Heart left ventricle (tissue), 16 donors: ENCODE measurements around the gene CNBP. TPM values are rescaled to one million over a fixed set of nuclear protein-coding genes. Genes with fewer than 3 reads are reported as not detected.

Experiments
- ATAC-seq, 4 donors: fragments of 200-7000 bp; cut with Tn5 transposase; one replicate each; pipeline ENCODE4 v1.9.1; 2020 to 2022; ENCODE audit warnings: moderate library complexity in 4 of 4, mild to moderate bottlenecking in 3 of 4, moderate number of reproducible peaks in 1 of 4
- DNase-seq, 5 donors: peaks; one replicate each; pipeline ENCODE4 v3.0.0-alpha.2; 2020
- H3K27ac ChIP-seq, 12 donors: fragments of 200-600 bp; sonication (generic) in 4 of 12; one replicate each; pipeline versions ENCODE4 v1.5.0 to v1.8.0; 2016 to 2022; ENCODE audit warnings: mild to moderate bottlenecking in 2 of 12
- H3K27me3 ChIP-seq, 9 donors: fragments of 200-600 bp; sonication (generic) in 2 of 9; one replicate each; pipeline versions ENCODE4 v1.5.1 to v1.8.0; 2016 to 2022; ENCODE audit warnings: mild to moderate bottlenecking in 3 of 9
- H3K36me3 ChIP-seq, 9 donors: fragments of 200-600 bp; sonication (generic) in 2 of 9; one replicate each; pipeline versions ENCODE4 v1.5.0 to v1.8.0; 2018 to 2022; ENCODE audit warnings: mild to moderate bottlenecking in 2 of 9
- H3K4me1 ChIP-seq, 12 donors: fragments of 200-600 bp; sonication (generic) in 4 of 12; one replicate each; pipeline versions ENCODE4 v1.5.0 to v1.8.0; 2016 to 2022; ENCODE audit warnings: mild to moderate bottlenecking in 3 of 12
- H3K4me3 ChIP-seq, 12 donors: fragments of 200-600 bp; sonication (generic) in 4 of 12; one replicate each; pipeline versions ENCODE4 v1.5.0 to v1.8.0; 2017 to 2022; ENCODE audit warnings: mild to moderate bottlenecking in 9 of 12, moderate library complexity in 4 of 12
- H3K9me3 ChIP-seq, 12 donors: fragments of 200-600 bp; sonication (generic) in 4 of 12; one replicate each; pipeline versions ENCODE4 v1.5.0 to v1.8.0; 2016 to 2022; ENCODE audit warnings: mild to moderate bottlenecking in 1 of 12
- CTCF ChIP-seq, 12 donors: fragments of 200-600 bp; sonication (generic) in 4 of 12; IDR thresholded peaks; one replicate each; pipeline versions ENCODE4 v1.5.0 to v1.8.0; 2018 to 2022; ENCODE audit warnings: antibody characterized with exemption in 12 of 12, mild to moderate bottlenecking in 5 of 12
- POLR2A ChIP-seq, 2 donors: fragments of 450-650 bp; IDR thresholded peaks; one replicate each; pipeline ENCODE4 v1.6.1; 2017; ENCODE audit warnings: antibody characterized with exemption in 2 of 2, mild to moderate bottlenecking in 2 of 2, moderate library complexity in 2 of 2
- WGBS, 4 donors: extraction: QIAGEN DNeasy Blood & Tissue Kit in 2 of 4; methylation state at CpG; one replicate each; pipeline versions ENCODE4 v1.1.5 to v1.1.7; 2013 to 2018; 5-methylcytosine and 5-hydroxymethylcytosine counted together
- intact Hi-C, 10 donors: fragments of 100-400 bp; cut with DNase I; formaldehyde crosslinking; loops; one replicate each; pipeline versions ENCODE4 v1.11.1 to v1.14.2; 2022
- long read RNA-seq, 3 donors: library from polyadenylated mRNA; unstranded; transcript quantifications; one replicate each; pipeline ENCODE4 v2.0.0, GENCODE V29; 2020 to 2021
- polyA plus RNA-seq, 2 donors: library from polyadenylated mRNA; stranded (reverse); fragments of 200-250 nt; gene quantifications; one replicate each; pipeline ENCODE4 v1.2.3, GENCODE V29; 2013
- total RNA-seq, 9 donors: library from RNA; depleted of rRNA in 2 of 9; stranded (reverse); fragments of >200 nt in 2 of 9; fragmentation: NEBNext Ultra II Directional in 3 of 9; extraction: Animal tissue kit (Norgen Biotek cat#: 25700) in 3 of 9; gene quantifications; one replicate each; pipeline versions ENCODE4 v1.1.0 to v1.2.4, GENCODE V29; 2016 to 2023
- donor health status: ischemic (EF 13 %, LVEDD 7.1; RV severe dilation, severe dysfunction).
- donor health status: healthy with polysubstance abuse.
- donor health status: DM: no; HTN: yes; CAD: no.
- donor health status: DM: no; HTN: no; CAD: no.
- donor health status: ischemic (EF 25% LVEDD 6.9; RV normal size, moderate dysfunction).
- donor health status: ischemic (EF 25% LVEDD 5.7; RV mildly dilated, moderate dysfunction).
- donor health status: healthy.
- donor health status: DM: yes; HTN: yes; CAD: no.
- donor health status: ischemic (EF 35%, LVEDD 5.7; RV mildly dilated, moderate dysfunction).
- donor health status: nonischemic (EF 11% LVEDD 7.7; RV severe dilation, severe dysfunction).
- donor health status: DM: yes; HTN: yes; CAD: no.
- donor health status: PGD.
- donor health status: ischemic (EF 29% LVEDD 5.4; RV normal size, mild dysfunction).
- donor health status: nonischemic (EF 23%, LVEDD 6.1; RV moderate dilation, normal function).

Gene CNBP
- 100 to 1,000 TPM; 388 to 743 (median 512) TPM for total RNA-seq
- polyA plus RNA-seq = 100 to 1,000 TPM; 376 to 501 TPM
- long read RNA-seq, donor 1, transcript CNBP-207 (5 exons, 1,626 nt) = minor isoform, 260 of 936 reads
- long read RNA-seq, donor 1, transcript CNBP-208 (5 exons, 1,549 nt) = minor isoform, 18 of 936 reads
- long read RNA-seq, donor 1, transcript CNBP-201 (5 exons, 1,664 nt) = major isoform, 336 of 936 reads
- long read RNA-seq, donor 1, transcript CNBP-204 (5 exons, 1,641 nt) = minor isoform, 121 of 936 reads
- long read RNA-seq, donor 1, partial matches to known transcripts = 30 of 936 reads
- long read RNA-seq, donor 1, other reads (novel, unspliced or antisense) = 161 of 936 reads
- long read RNA-seq, donor 2, transcript CNBP-207 (5 exons, 1,626 nt) = minor isoform, 1,384 of 4,584 reads
- long read RNA-seq, donor 2, transcript CNBP-201 (5 exons, 1,664 nt) = major isoform, 1,593 of 4,584 reads
- long read RNA-seq, donor 2, transcript CNBP-204 (5 exons, 1,641 nt) = minor isoform, 639 of 4,584 reads
- long read RNA-seq, donor 2, transcript CNBP-208 (5 exons, 1,549 nt) = minor isoform, 79 of 4,584 reads
- long read RNA-seq, donor 2, partial matches to known transcripts = 87 of 4,584 reads
- long read RNA-seq, donor 2, other reads (novel, unspliced or antisense) = 723 of 4,584 reads
- long read RNA-seq, donor 3, transcript CNBP-204 (5 exons, 1,641 nt) = minor isoform, 60 of 529 reads
- long read RNA-seq, donor 3, transcript CNBP-207 (5 exons, 1,626 nt) = minor isoform, 158 of 529 reads
- long read RNA-seq, donor 3, transcript CNBP-208 (5 exons, 1,549 nt) = minor isoform, 12 of 529 reads
- long read RNA-seq, donor 3, transcript CNBP-201 (5 exons, 1,664 nt) = major isoform, 187 of 529 reads
- long read RNA-seq, donor 3, partial matches to known transcripts = 10 of 529 reads
- long read RNA-seq, donor 3, other reads (novel, unspliced or antisense) = 96 of 529 reads

GRCh38 chr3:129183569-129184395 lies at the start of gene CNBP:
TSS of gene CNBP (minus strand) at chr3:129183896. CDS start at chr3:129171757, 12,139 bp downstream.
- Histone ChIP-seq H3K9me3 (no peaks in the 10 kb centered on the region), H3K27ac (peak within 1 kb of the TSS; percentile 92 to 100 (median 98)), H3K36me3 (peaks cover 0 to 18% (median 9%) of the 10 kb centered on the region in 9 donors), H3K27me3 (no peaks in the 10 kb centered on the region), H3K4me1 (peaks cover 10 to 68% (median 45%) of the 10 kb centered on the region in 12 donors), H3K4me3 (peak within 1 kb of the TSS; percentile 66 to 99 (median 88))
- 0% methylated on average over 14 to 83 of the region's 83 CpGs for WGBS, 4 donors
- DNase-seq (peak; percentile 95 to 97 (median 95)), ATAC-seq (peak; percentile 97 to 99 (median 98))
- TF ChIP-seq CTCF (IDR thresholded peaks at IDR 0.05) = no peak
- TF ChIP-seq POLR2A (IDR thresholded peaks at IDR 0.05) = peak; percentile 76 to 99
- intact Hi-C loops = loop anchor here in 8 of 10 donors (1.0 to 5.0 kb wide), 6 partner anchors 21 to 64 kb away; partner anchors contain the start of genes COPG1 (in 5 of the 8) and RAB43 (in 1 of the 8)

- no peak for DNase-seq
- intact Hi-C loops = no loop called here
- Histone ChIP-seq H3K4me3 (peak overlapping the region in 1 of 12 donors; percentile 35), H3K27me3 (no peaks in the 10 kb centered on the region), H3K9me3 (no peaks in the 10 kb centered on the region), H3K36me3 (no peaks in the 10 kb centered on the region), H3K4me1 (peaks cover 6 to 89% (median 31%) of the 10 kb centered on the region in 12 donors), H3K27ac (peak overlapping the region in 2 of 12 donors; percentile 29 to 93)
- no peak for ATAC-seq
- TF ChIP-seq POLR2A (IDR thresholded peaks at IDR 0.05) (no peak), CTCF (IDR thresholded peaks at IDR 0.05) (no peak)
- WGBS, 4 donors = 84 to 90% (median 86%) methylated on average over 10 of the region's 10 CpGs
Observed at GRCh38 chr3:129231331-129232119, 47.8 kb upstream of the CNBP start.

DNA sequence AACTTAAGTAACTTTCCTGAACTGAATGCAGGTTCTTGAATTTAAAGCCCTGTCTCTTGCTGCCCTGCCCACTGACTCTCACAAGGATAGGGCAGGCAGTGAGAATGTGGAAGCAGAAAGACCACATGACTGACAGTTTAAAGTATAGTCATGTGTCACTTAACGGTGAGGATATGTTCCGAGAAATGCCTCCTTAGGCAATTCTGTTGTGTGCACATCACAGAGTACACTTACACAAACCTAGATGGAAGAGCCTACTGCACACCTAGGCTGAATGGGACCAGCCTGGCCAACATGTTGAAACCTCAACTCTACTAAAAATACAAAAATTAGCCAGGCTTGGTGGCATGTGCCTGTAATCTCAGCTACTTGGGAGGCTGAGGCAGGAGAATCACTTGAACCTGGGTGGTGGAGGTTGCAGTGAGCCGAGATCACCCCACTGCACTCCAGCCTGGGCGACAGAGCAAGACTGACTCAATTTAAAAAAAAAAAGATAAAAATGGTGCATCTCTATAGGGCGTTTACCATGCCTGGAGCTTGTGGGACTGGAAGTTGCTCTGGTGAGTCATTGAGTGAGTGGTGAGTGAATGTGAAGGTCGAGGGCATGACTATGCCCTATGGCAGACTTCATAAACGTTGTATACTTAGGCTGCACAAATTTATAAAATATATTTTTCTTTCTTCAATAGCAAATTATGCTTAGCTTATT lies 46.8 kb upstream of the CNBP start:
- no peaks in the 10 kb centered on the region for H3K36me3 ChIP-seq
- H3K4me1 ChIP-seq = peaks cover 8 to 94% (median 40%) of the 10 kb centered on the region in 12 donors
- no peaks in the 10 kb centered on the region for H3K9me3 ChIP-seq
- intact Hi-C loops = no loop called here
- H3K27ac ChIP-seq = peak overlapping the region in 7 of 12 donors; percentile 3 to 93 (median 29)
- 61 to 73% (median 66%) methylated on average over 7 of the region's 7 CpGs for WGBS, 4 donors
- H3K27me3 ChIP-seq = no peaks in the 10 kb centered on the region
- peak; percentile 10 to 50 (median 30) for ATAC-seq
- H3K4me3 ChIP-seq = peak overlapping the region in 1 of 12 donors; percentile 35
- TF ChIP-seq CTCF (IDR thresholded peaks at IDR 0.05) (no peak), POLR2A (IDR thresholded peaks at IDR 0.05) (no peak)
- DNase-seq = peak in 1 of 5 donors; percentile 29
